GM23338 (cell line): Measurements from ENCODE around the gene UBE2R2. TPM values are rescaled to one million over a fixed set of nuclear protein-coding genes. Genes with fewer than 3 reads are reported as not detected.

Experiments
- ATAC-seq: fragments of 200-7000 bp; cut with Tn5 transposase; 3 replicates; pipeline ENCODE4 v1.9.1; 2020
- DNase-seq: peaks from one replicate; pipeline ENCODE4 v3.0.0-alpha.2; 2015; ENCODE audit warnings: low spot score
- H2AFZ ChIP-seq: fragments of 200-600 bp; sonication (generic); 2 replicates; pipeline ENCODE4 v1.8.0; 2016; ENCODE audit warnings: antibody characterized with exemption, mild to moderate bottlenecking, moderate library complexity
- H3F3A ChIP-seq: fragments of 200-600 bp; sonication (generic); replicated peaks from 2 replicates; pipeline ENCODE4 v1.8.0; 2017; ENCODE audit warnings: antibody characterized with exemption, mixed run types, low read depth
- H3K27ac ChIP-seq: fragments of 200-600 bp; sonication (generic); 2 replicates; pipeline ENCODE4 v1.6.1; 2016; ENCODE audit warnings: low read depth
- H3K27me3 ChIP-seq: fragments of 200-600 bp; sonication (generic); 2 replicates; pipeline ENCODE4 v1.8.0; 2016; ENCODE audit warnings: mild to moderate bottlenecking, mixed run types, moderate library complexity; ENCODE audit not compliant: insufficient read depth
- H3K36me3 ChIP-seq: fragments of 200-600 bp; sonication (generic); 2 replicates; pipeline ENCODE4 v1.8.0; 2016; ENCODE audit warnings: mild to moderate bottlenecking; ENCODE audit not compliant: insufficient read depth
- H3K4me1 ChIP-seq: fragments of 200-600 bp; sonication (generic); 2 replicates; pipeline ENCODE4 v1.8.0; 2016; ENCODE audit warnings: mild to moderate bottlenecking, moderate library complexity; ENCODE audit not compliant: insufficient read depth
- H3K4me2 ChIP-seq: fragments of 200-600 bp; sonication (generic); 2 replicates; pipeline ENCODE4 v1.7.1; 2017; ENCODE audit warnings: mixed run types
- H3K4me3 ChIP-seq: fragments of 200-600 bp; sonication (generic); 2 replicates; pipeline ENCODE4 v1.6.1; 2016; ENCODE audit warnings: mixed run types
- H3K79me2 ChIP-seq: fragments of 200-600 bp; sonication (generic); replicated peaks from 2 replicates; pipeline ENCODE4 v1.8.0; 2017; ENCODE audit warnings: mild to moderate bottlenecking; ENCODE audit not compliant: insufficient read depth
- H3K9me2 ChIP-seq: fragments of 200-600 bp; sonication (generic); 2 replicates; pipeline ENCODE4 v1.8.0; 2017; ENCODE audit not compliant: insufficient read depth
- H4K20me1 ChIP-seq: fragments of 200-600 bp; sonication (generic); replicated peaks from 2 replicates; pipeline ENCODE4 v1.8.0; 2017; ENCODE audit warnings: mild to moderate bottlenecking; ENCODE audit not compliant: insufficient read depth
- H3K27ac Mint-ChIP-seq: 2 replicates; pipeline ENCODE4 v1.8.0; 2020; ENCODE audit warnings: inconsistent platforms, mild to moderate bottlenecking, moderate library complexity, mixed read lengths
- H3K27me3 Mint-ChIP-seq: 3 replicates; pipeline ENCODE4 v1.8.0; 2022; ENCODE audit warnings: low read depth, mild to moderate bottlenecking, moderate library complexity, mixed read lengths, inconsistent platforms; ENCODE audit not compliant: insufficient read depth, poor library complexity
- H3K36me3 Mint-ChIP-seq: 3 replicates; pipeline ENCODE4 v1.8.0; 2021; ENCODE audit warnings: low read depth, mild to moderate bottlenecking, inconsistent platforms, moderate library complexity, mixed read lengths
- H3K4me1 Mint-ChIP-seq: 3 replicates; pipeline ENCODE4 v1.8.0; 2020; ENCODE audit warnings: mild to moderate bottlenecking, inconsistent platforms, mixed read lengths
- H3K4me3 Mint-ChIP-seq: 3 replicates; pipeline ENCODE4 v1.8.0; 2021; ENCODE audit warnings: moderate library complexity, mild to moderate bottlenecking, inconsistent platforms, mixed read lengths
- H3K9me3 Mint-ChIP-seq: 3 replicates; pipeline ENCODE4 v1.8.0; 2020; ENCODE audit warnings: moderate library complexity, mild to moderate bottlenecking, inconsistent platforms, mixed read lengths
- CREB1 ChIP-seq: fragments of 250-450 bp; sonication (Bioruptor Pico); IDR thresholded peaks from 2 replicates; pipeline ENCODE4 v1.5.0; 2020; ENCODE audit warnings: low read depth, mild to moderate bottlenecking, moderate library complexity
- ETS1 ChIP-seq: IDR thresholded peaks from 2 replicates; pipeline ENCODE4 v1.6.1; 2016; ENCODE audit warnings: antibody characterized with exemption
- EZH2 ChIP-seq: fragments of 200-600 bp; sonication (generic); IDR thresholded peaks from one replicate; pipeline ENCODE4 v1.8.0; 2017; ENCODE audit warnings: antibody characterized with exemption, mild to moderate bottlenecking, low read depth; ENCODE audit not compliant: unreplicated experiment
- EZH2phosphoT487 ChIP-seq: fragments of 200-600 bp; sonication (generic); IDR thresholded peaks from one replicate; pipeline ENCODE4 v1.8.1; 2018; ENCODE audit warnings: antibody characterized with exemption; ENCODE audit not compliant: unreplicated experiment
- JUNB ChIP-seq: IDR thresholded peaks from one replicate; pipeline ENCODE4 v1.6.1; 2016; ENCODE audit warnings: antibody characterized with exemption; ENCODE audit not compliant: unreplicated experiment
- NANOG ChIP-seq: IDR thresholded peaks from 2 replicates; pipeline ENCODE4 v1.6.1; 2016; ENCODE audit warnings: antibody characterized with exemption, borderline replicate concordance
- POLR2AphosphoS5 ChIP-seq: IDR thresholded peaks from 2 replicates; pipeline ENCODE4 v1.6.1; 2016; ENCODE audit warnings: antibody characterized with exemption, low read depth
- ZNF114 ChIP-seq: fragments of 250-450 bp; sonication (Bioruptor Pico); IDR thresholded peaks from 2 replicates; pipeline ENCODE4 v1.5.0; 2020; ENCODE audit warnings: mild to moderate bottlenecking, moderate library complexity
- ZNF331 ChIP-seq: fragments of 250-450 bp; sonication (Bioruptor Pico); IDR thresholded peaks from 2 replicates; pipeline ENCODE4 v1.5.0; 2020; ENCODE audit warnings: low read depth, mild to moderate bottlenecking, moderate library complexity
- ZNF462 ChIP-seq: fragments of 250-450 bp; sonication (Bioruptor Pico); IDR thresholded peaks from 2 replicates; pipeline ENCODE4 v1.5.0; 2020; ENCODE audit warnings: mild to moderate bottlenecking, moderate library complexity
- polyA plus RNA-seq: library from polyadenylated mRNA; unstranded; fragments of >200 nt; fragmentation: Nextera tagmentation; extraction: Ambion mirVana; gene quantifications from 2 replicates; pipeline ENCODE4 v1.2.1, GENCODE V29; 2016
- total RNA-seq: library from RNA; depleted of rRNA; stranded (reverse); fragments of >200 nt; shearing (Covaris generic); gene quantifications from 2 replicates; pipeline ENCODE4 v1.2.3, GENCODE V29; 2014
- TF ChIP-seq, protein P1 (sequence below): IDR thresholded peaks from one replicate; pipeline ENCODE4 v1.6.1; 2018; ENCODE audit warnings: antibody characterized with exemption; ENCODE audit not compliant: unreplicated experiment

Gene UBE2R2
- total and polyA plus RNA-seq, 2 experiments from 2014 or later = 23.4 to 32.5 TPM

GRCh38 chr9:33908114-33908513, 91.2 kb downstream of the UBE2R2 start (continued):
- TF ChIP-seq EZH2phosphoT487 = no peak
- TF ChIP-seq ZNF114 = no peak
- TF ChIP-seq EZH2 = no peak
- no peak for TF ChIP-seq POLR2AphosphoS5
- TF ChIP-seq, protein P1, sequence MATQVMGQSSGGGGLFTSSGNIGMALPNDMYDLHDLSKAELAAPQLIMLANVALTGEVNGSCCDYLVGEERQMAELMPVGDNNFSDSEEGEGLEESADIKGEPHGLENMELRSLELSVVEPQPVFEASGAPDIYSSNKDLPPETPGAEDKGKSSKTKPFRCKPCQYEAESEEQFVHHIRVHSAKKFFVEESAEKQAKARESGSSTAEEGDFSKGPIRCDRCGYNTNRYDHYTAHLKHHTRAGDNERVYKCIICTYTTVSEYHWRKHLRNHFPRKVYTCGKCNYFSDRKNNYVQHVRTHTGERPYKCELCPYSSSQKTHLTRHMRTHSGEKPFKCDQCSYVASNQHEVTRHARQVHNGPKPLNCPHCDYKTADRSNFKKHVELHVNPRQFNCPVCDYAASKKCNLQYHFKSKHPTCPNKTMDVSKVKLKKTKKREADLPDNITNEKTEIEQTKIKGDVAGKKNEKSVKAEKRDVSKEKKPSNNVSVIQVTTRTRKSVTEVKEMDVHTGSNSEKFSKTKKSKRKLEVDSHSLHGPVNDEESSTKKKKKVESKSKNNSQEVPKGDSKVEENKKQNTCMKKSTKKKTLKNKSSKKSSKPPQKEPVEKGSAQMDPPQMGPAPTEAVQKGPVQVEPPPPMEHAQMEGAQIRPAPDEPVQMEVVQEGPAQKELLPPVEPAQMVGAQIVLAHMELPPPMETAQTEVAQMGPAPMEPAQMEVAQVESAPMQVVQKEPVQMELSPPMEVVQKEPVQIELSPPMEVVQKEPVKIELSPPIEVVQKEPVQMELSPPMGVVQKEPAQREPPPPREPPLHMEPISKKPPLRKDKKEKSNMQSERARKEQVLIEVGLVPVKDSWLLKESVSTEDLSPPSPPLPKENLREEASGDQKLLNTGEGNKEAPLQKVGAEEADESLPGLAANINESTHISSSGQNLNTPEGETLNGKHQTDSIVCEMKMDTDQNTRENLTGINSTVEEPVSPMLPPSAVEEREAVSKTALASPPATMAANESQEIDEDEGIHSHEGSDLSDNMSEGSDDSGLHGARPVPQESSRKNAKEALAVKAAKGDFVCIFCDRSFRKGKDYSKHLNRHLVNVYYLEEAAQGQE = no peak
- no peak for TF ChIP-seq NANOG

DNA sequence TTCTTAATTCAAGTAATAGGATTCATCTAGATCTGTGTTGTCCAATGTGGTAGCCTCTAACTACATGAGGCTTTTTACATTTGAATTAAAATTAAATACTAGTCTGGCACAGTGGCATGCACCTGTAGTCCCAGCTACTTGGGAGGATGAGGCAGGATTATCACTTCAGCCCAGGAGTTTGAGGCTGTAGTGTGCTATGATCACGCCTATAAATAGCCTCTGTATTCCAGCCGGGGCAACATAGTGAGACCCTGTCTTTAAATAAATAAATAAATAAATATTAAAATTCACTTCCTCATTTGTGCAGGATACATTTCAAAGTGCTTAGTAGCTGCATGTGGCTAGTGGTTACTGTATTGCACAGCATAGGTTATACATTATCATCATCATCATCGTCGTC, 91.8 kb downstream of the UBE2R2 start:
- ATAC-seq (no peak), DNase-seq (no peak)
- H3K4me3 Mint-ChIP-seq = no peak overlapping the region
- peaks cover 59% of the 10 kb centered on the region for H3K79me2 ChIP-seq
- no peak overlapping the region for H3K27ac Mint-ChIP-seq
- H3K27ac ChIP-seq = no peak overlapping the region
- peaks cover 10% of the 10 kb centered on the region; the same call in 1 of the 2 replicates for H4K20me1 ChIP-seq
- H3K4me2 ChIP-seq = no peak overlapping the region
- H3K27me3 Mint-ChIP-seq = peaks cover 3% of the 10 kb centered on the region
- H3K27me3 ChIP-seq = no peaks in the 10 kb centered on the region
- H3K9me3 Mint-ChIP-seq = no peaks in the 10 kb centered on the region
- peaks cover 10% of the 10 kb centered on the region for H3K4me1 ChIP-seq
- H3K4me1 Mint-ChIP-seq = peaks cover 8% of the 10 kb centered on the region; the same call in 2 of the 3 replicates
- H2AFZ ChIP-seq = no peak overlapping the region
- H3K4me3 ChIP-seq = no peak overlapping the region
- H3F3A ChIP-seq = no peaks in the 10 kb centered on the region
- no peaks in the 10 kb centered on the region for H3K36me3 ChIP-seq
- H3K36me3 Mint-ChIP-seq = peaks cover 18% of the 10 kb centered on the region; the same call in 2 of the 3 replicates
- H3K9me2 ChIP-seq = no peaks in the 10 kb centered on the region
- TF ChIP-seq JUNB (no peak), ZNF462 (CRISPR knock-in tag) (no peak), EZH2 (no peak), NANOG (no peak), CREB1 (CRISPR knock-in tag) (no peak), ETS1 (no peak), ZNF331 (no peak), ZNF114 (no peak)
- TF ChIP-seq, protein P1 = no peak
